OCI-LY7 (cell line): ENCODE data around the gene RPH3AL. TPM values are rescaled to one million over a fixed set of nuclear protein-coding genes. Genes with fewer than 3 reads are reported as not detected.

Experiments used
- BruUV-seq: library from RNA; stranded (reverse); fragments of 400-500 nt; replicated peaks from 2 replicates; lab custom pipeline; 2021; lab: Mats Ljungman, UMichigan
- CTCF ChIA-PET: fragments of 300-600 bp; sonication (Branson Sonifier 250); formaldehyde crosslinking; loops from one replicate; lab custom pipeline; 2022; ENCODE audit warnings: antibody characterized with exemption; ENCODE audit not compliant: unreplicated experiment; lab: Charles Lee
- POLR2A ChIA-PET: fragments of 300-600 bp; sonication (Branson Sonifier 250); formaldehyde crosslinking; loops from one replicate; lab custom pipeline; 2022; ENCODE audit warnings: antibody characterized with exemption; lab: Charles Lee
- DNase-seq: peaks from one replicate; pipeline ENCODE4 v3.0.0-alpha.2; 2015; ENCODE audit warnings: low spot score
- H2AFZ ChIP-seq: fragments of 200-600 bp; sonication (generic), shearing (Covaris generic); 2 replicates; pipeline ENCODE4 v1.6.1; 2014; ENCODE audit warnings: mild to moderate bottlenecking, antibody characterized with exemption, low read length, moderate library complexity
- H3K27ac ChIP-seq: fragments of 200-600 bp; sonication (generic); 2 replicates; pipeline ENCODE4 v1.5.1; 2014; ENCODE audit warnings: mixed run types, low read depth, mild to moderate bottlenecking, moderate library complexity, low read length, inconsistent platforms; ENCODE audit not compliant: poor library complexity, severe bottlenecking
- H3K36me3 ChIP-seq: fragments of 200-600 bp; sonication (generic); 2 replicates; pipeline ENCODE4 v1.6.1; 2014; ENCODE audit warnings: mild to moderate bottlenecking, antibody characterized with exemption, low read length, moderate library complexity, mixed read lengths; ENCODE audit not compliant: insufficient read depth
- H3K4me1 ChIP-seq: fragments of 200-600 bp; sonication (generic); 2 replicates; pipeline ENCODE4 v1.5.1; 2014; ENCODE audit warnings: mild to moderate bottlenecking, low read length; ENCODE audit not compliant: insufficient read depth, poor library complexity, severe bottlenecking
- H3K4me2 ChIP-seq: fragments of 200-600 bp; sonication (generic); 2 replicates; pipeline ENCODE4 v1.6.1; 2014; ENCODE audit warnings: mild to moderate bottlenecking, low read length
- H3K4me3 ChIP-seq: fragments of 200-600 bp; sonication (generic); 2 replicates; pipeline ENCODE4 v1.5.1; 2014; ENCODE audit warnings: mild to moderate bottlenecking, low read depth, low read length; ENCODE audit not compliant: poor library complexity, severe bottlenecking
- H3K79me2 ChIP-seq: fragments of 200-600 bp; sonication (generic); 2 replicates; pipeline ENCODE4 v1.6.1; 2016; ENCODE audit warnings: low read depth, mild to moderate bottlenecking, low read length, moderate library complexity, mixed read lengths; ENCODE audit not compliant: insufficient read depth
- H3K9me2 ChIP-seq: fragments of 200-600 bp; sonication (generic); 2 replicates; pipeline ENCODE4 v1.6.1; 2016; ENCODE audit warnings: mild to moderate bottlenecking, low read length, mixed read lengths; ENCODE audit not compliant: insufficient read depth
- H3K9me3 ChIP-seq: fragments of 200-600 bp; sonication (generic); 2 replicates; pipeline ENCODE4 v1.6.1; 2014; ENCODE audit warnings: mild to moderate bottlenecking, mixed run types, low read length, mixed read lengths
- H4K20me1 ChIP-seq: fragments of 200-600 bp; sonication (generic); 2 replicates; pipeline ENCODE4 v1.6.1; 2014; ENCODE audit warnings: mild to moderate bottlenecking, antibody characterized with exemption, low read length, moderate library complexity, mixed read lengths; ENCODE audit not compliant: insufficient read depth
- CTCF ChIP-seq: fragments of 200-600 bp; sonication (generic); conservative IDR thresholded peaks from 2 replicates; pipeline ENCODE4 v1.5.1; 2014; ENCODE audit warnings: mild to moderate bottlenecking, antibody characterized with exemption, low read length, moderate library complexity, mixed read lengths
- EZH2phosphoT487 ChIP-seq: fragments of 200-600 bp; sonication (generic); IDR thresholded peaks from 2 replicates; pipeline ENCODE4 v1.6.1; 2018; ENCODE audit warnings: low read depth, borderline replicate concordance, mild to moderate bottlenecking, mixed run types, antibody characterized with exemption, low read length, moderate library complexity, mixed read lengths
- intact Hi-C: fragments of 100-400 bp; cut with micrococcal nuclease; formaldehyde crosslinking; loops from one replicate; pipeline ENCODE4 v1.10.0; 2022; ENCODE audit not compliant: unreplicated experiment
- total RNA-seq, 2 experiments: library from RNA; depleted of rRNA in 1 of 2; stranded (reverse); fragments of >200 nt in 1 of 2; shearing (Covaris generic) in 1 of 2; gene quantifications; 2 replicates each; pipeline ENCODE4 v1.2.3, GENCODE V29; 2014 to 2022

The RPH3AL gene
- total RNA-seq, 2 experiments from 2014 or later: 1.0 to 2.2 TPM

DNA sequence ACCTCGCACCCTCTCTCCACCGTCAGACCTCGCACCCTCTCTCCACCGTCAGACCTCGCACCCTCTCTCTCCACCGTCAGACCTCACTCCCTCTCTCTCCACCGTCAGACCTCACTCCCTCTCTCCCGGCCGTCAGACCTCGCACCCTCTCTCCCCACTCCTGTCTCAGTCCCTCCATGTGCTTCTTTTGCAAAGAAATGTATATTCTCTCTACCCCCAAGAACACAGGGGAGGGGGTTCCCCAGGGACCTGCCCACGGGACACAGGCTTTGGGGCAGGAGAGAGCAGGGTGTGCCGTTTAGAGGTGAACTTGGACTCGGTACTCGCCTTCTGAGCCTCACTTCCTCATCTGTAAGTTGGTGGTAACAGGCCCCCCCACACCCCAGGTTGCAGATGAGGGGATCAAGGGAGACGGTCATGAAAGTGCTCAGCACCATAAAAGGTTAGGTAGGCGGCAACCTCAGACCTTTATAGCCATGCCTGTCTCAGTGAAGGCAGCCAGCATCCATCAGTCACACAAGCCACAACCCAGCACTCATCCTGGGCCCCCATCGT, 63.7 kb downstream of the RPH3AL start:
- H3K36me3 ChIP-seq: no peaks in the 10 kb centered on the region
- no TSS peak for BruUV-seq
- no peak for DNase-seq

GRCh38 chr17:286571-286970, 66.0 kb downstream of the RPH3AL start:
- no peak for DNase-seq
- H3K4me3 ChIP-seq: no peak overlapping the region
- ChIA-PET POLR2A (no interaction called here), CTCF (no interaction called here)
- H3K9me3 ChIP-seq: no peaks in the 10 kb centered on the region
- no TSS peak for BruUV-seq
- H3K4me1 ChIP-seq: no peaks in the 10 kb centered on the region
- intact Hi-C loops: no loop called here
- no peak overlapping the region for H3K4me2 ChIP-seq
- H3K36me3 ChIP-seq: no peaks in the 10 kb centered on the region
- H3K9me2 ChIP-seq: no peaks in the 10 kb centered on the region
- no peaks in the 10 kb centered on the region for H4K20me1 ChIP-seq
- TF ChIP-seq EZH2phosphoT487: no peak
- TF ChIP-seq CTCF: no peak
- no peak overlapping the region for H3K27ac ChIP-seq
- no peaks in the 10 kb centered on the region for H3K79me2 ChIP-seq
- no peak overlapping the region for H2AFZ ChIP-seq

More for the DNA sequence above, 63.7 kb downstream of the RPH3AL start:
- no peaks in the 10 kb centered on the region for H4K20me1 ChIP-seq
- no peaks in the 10 kb centered on the region for H3K4me1 ChIP-seq
- H3K4me2 ChIP-seq: no peak overlapping the region
- no peaks in the 10 kb centered on the region for H3K9me3 ChIP-seq
- intact Hi-C loops: no loop called here
- no peaks in the 10 kb centered on the region for H3K9me2 ChIP-seq
- TF ChIP-seq CTCF (no peak), EZH2phosphoT487 (no peak)
- no peak overlapping the region for H2AFZ ChIP-seq
- H3K4me3 ChIP-seq: no peak overlapping the region
- no peaks in the 10 kb centered on the region for H3K79me2 ChIP-seq
- no peak overlapping the region for H3K27ac ChIP-seq
- CTCF ChIA-PET: no interaction called here
- POLR2A ChIA-PET: no interaction called here

GRCh38 chr17:285751-286422, 66.7 kb downstream of the RPH3AL start:
- no peak for DNase-seq
- TF ChIP-seq EZH2phosphoT487: no peak
- no peak for TF ChIP-seq CTCF
- ChIA-PET CTCF (no interaction called here), POLR2A (no interaction called here)
- H3K27ac ChIP-seq: no peak overlapping the region
- H3K4me1 ChIP-seq: no peaks in the 10 kb centered on the region
- H3K4me3 ChIP-seq: no peak overlapping the region
- H3K79me2 ChIP-seq: no peaks in the 10 kb centered on the region
- H4K20me1 ChIP-seq: no peaks in the 10 kb centered on the region
- H3K9me3 ChIP-seq: no peaks in the 10 kb centered on the region
- H3K36me3 ChIP-seq: no peaks in the 10 kb centered on the region
- H3K9me2 ChIP-seq: no peaks in the 10 kb centered on the region
- no TSS peak for BruUV-seq
- no peak overlapping the region for H2AFZ ChIP-seq
- intact Hi-C loops: no loop called here
- H3K4me2 ChIP-seq: no peak overlapping the region
